Mucosa of stomach (tissue), 1 donor: Measurements from ENCODE around the gene SOX13.
A peak's percentile ranks its signal among the peaks of the same experiment; 100 is the strongest.
"Not testable (repeated sequence)": the region's sequence is repeated elsewhere in the genome, so short reads cannot be mapped to it uniquely, and the experiment has no call there.

Source experiments
- H3K27me3 ChIP-seq: one replicate; pipeline ENCODE4 v1.7.0; 2013; ENCODE audit warnings: mild to moderate bottlenecking, low read length; ENCODE audit not compliant: control insufficient read depth, insufficient read depth
- H3K36me3 ChIP-seq: one replicate; pipeline ENCODE4 v1.7.0; 2013; ENCODE audit warnings: low read length; ENCODE audit not compliant: control insufficient read depth, insufficient read depth
- H3K4me1 ChIP-seq: one replicate; pipeline ENCODE4 v1.7.0; 2013; ENCODE audit warnings: mild to moderate bottlenecking, low read length; ENCODE audit not compliant: control insufficient read depth, insufficient read depth
- H3K4me3 ChIP-seq: one replicate; pipeline ENCODE4 v1.7.0; 2013; ENCODE audit warnings: low read length
- H3K9ac ChIP-seq: one replicate; pipeline ENCODE4 v1.7.0; 2013; ENCODE audit warnings: mild to moderate bottlenecking, low read length, moderate library complexity
- H3K9me3 ChIP-seq: one replicate; pipeline ENCODE4 v1.7.0; 2013; ENCODE audit warnings: mild to moderate bottlenecking, low read length, moderate library complexity; ENCODE audit not compliant: control insufficient read depth
- donor health status: Pancreatic carcinoma.

Gene SOX13

DNA sequence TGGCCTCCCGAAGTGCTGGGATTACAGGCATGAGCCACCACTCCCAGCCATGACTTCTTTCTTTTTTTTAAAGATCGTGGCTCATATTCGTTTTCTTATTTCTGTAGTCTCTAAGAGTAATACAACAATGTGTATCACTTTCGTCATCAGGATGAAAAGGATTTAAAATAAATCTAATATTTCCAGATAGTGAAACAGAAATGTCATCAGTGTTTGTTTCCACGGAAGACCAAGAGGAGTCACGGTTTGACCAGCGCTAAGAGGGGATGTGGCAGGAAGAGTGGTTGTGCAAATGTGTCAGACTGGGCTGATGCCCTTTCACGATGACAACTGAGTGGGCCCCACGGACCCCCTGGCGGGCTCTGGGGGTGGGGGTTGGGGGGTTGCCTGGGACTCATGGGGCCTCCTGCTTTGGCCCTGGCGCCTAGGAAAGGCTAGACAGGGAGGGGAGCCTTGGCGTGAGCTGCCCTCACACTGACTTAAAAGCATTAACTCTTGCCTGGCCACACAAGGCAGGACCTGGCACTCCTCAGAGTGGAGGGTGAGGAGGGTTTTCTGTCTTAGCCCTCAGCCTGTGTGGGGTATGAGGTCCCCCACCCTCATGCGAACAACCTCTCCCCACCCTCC lies 8.4 kb downstream of the SOX13 start:
- H3K36me3 ChIP-seq, result no peaks in the 10 kb centered on the region
- no peaks in the 10 kb centered on the region for H3K27me3 ChIP-seq
- H3K4me3 ChIP-seq, result no peak overlapping the region
- H3K9ac ChIP-seq, result peak overlapping the region; percentile 22
- peaks cover 70% of the 10 kb centered on the region for H3K4me1 ChIP-seq
- no peaks in the 10 kb centered on the region for H3K9me3 ChIP-seq

DNA sequence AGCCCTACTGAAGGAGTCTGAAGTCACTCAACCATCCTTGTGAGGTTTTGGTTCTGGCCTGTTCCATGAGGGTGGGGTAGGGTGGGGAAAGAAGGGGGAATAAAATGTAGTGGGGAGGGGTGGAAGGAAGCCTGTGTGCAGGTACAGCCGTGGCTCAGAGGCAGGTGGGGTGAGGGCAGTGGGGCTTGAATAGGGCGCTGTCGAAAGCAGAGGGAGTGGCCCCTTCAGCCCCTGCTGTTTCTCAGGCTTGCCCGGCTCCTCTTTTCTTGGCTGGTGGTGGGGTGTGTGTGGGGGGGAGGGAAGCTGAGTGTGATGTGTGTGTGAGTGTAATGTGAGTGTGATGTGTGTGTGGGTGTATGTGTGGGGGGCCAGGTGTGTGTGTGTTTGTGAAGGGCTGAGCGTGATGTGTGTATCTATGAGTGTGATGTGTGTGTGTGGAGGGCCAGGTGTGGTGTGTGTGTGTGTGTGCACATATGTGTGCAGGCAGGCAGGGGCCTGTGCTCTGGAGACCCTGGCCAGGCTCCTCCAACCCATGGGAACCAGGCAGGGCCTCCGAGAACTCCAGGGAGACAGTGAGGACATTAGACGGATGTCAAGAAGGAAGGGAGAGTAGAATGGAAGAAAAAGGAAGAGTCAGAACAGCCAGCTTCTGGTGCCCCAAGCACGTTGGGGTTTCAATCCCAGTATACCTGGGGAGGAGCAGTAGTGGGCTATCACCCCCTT lies 9.0 kb downstream of the SOX13 start:
- Histone ChIP-seq H3K36me3 (no peaks in the 10 kb centered on the region), H3K4me3 (no peak overlapping the region), H3K27me3 (no peaks in the 10 kb centered on the region), H3K9me3 (no peaks in the 10 kb centered on the region), H3K4me1 (peaks cover 70% of the 10 kb centered on the region), H3K9ac (no peak overlapping the region)

DNA sequence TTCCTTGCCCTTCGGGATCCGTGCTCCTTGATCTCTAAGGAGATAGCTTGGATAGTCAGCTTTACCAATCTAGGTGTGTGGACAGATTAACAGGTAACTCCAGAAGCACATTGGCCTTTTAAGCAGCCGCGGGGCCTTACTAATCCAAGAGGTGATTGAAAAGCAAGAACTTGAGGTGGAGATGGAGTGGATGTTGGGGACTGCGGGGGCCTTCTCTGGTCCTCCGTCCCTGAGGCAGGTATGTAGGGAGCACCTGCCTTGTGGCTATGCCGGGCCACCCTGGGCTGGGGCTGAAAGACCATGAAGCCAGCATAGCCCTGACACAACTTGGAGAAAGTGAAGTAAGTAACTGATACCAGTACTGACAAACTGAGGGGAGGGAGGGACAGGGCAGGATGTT lies 10.6 kb downstream of the SOX13 start:
- peaks cover 72% of the 10 kb centered on the region for H3K4me1 ChIP-seq
- no peaks in the 10 kb centered on the region for H3K9me3 ChIP-seq
- peak overlapping the region; percentile 58 for H3K9ac ChIP-seq

DNA sequence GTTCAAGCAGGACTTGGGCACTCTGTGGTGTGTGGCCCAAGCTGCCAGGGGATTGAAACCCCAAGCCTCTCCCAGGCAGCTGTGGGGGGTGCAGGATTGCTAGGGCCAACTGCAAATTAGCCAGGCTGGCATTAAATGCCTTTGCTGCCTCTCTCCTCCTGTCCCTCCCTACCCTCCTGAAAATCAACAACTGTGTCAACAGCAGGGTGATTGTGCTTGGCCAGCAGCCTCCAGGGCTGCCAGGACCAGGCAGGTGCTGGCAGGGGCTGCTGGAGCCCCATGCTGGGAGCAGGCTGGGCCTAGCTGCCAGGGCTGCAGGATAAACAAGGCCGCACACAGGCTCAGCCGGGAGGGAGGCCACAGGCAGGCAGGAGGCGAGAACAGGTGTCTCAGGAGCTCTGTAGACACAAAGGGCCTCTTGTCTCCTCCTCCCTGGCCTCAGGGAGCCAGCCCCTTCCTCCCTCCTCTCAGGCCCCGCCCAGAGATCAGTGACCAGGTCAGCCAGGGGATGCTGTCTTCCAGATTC lies 11.4 kb downstream of the SOX13 start:
- H3K4me3 ChIP-seq, result no peak overlapping the region
- H3K4me1 ChIP-seq, result peaks cover 73% of the 10 kb centered on the region
- H3K9me3 ChIP-seq, result no peaks in the 10 kb centered on the region
- H3K9ac ChIP-seq, result peak overlapping the region; percentile 58
- no peaks in the 10 kb centered on the region for H3K36me3 ChIP-seq
- no peaks in the 10 kb centered on the region for H3K27me3 ChIP-seq

More for the DNA sequence above, 10.6 kb downstream of the SOX13 start:
- H3K27me3 ChIP-seq, result no peaks in the 10 kb centered on the region
- no peaks in the 10 kb centered on the region for H3K36me3 ChIP-seq
- H3K4me3 ChIP-seq, result no peak overlapping the region

DNA sequence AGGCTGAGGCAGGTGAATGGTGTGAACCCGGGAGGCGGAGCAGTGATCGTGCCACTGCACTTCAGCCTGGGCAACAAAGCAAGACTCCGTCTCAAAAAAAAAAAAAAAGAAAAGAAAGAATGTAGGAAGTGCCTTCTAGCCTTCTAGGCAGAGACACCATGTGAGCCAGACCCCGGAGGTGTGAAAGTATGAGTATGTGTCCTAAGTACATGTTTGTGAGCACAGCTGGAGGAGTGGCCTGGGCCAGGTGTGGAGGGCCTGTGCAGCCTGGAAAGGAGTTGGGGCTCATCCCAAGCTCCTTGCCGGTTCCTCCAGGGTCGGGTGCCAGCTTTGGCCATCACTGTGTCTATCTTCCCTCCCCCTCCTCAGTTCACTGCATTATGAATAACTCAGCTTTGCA lies 13.0 kb downstream of the SOX13 start:
- Histone ChIP-seq H3K36me3 (no peaks in the 10 kb centered on the region), H3K9ac (no peak overlapping the region), H3K9me3 (no peaks in the 10 kb centered on the region), H3K27me3 (no peaks in the 10 kb centered on the region), H3K4me3 (no peak overlapping the region), H3K4me1 (peaks cover 67% of the 10 kb centered on the region)

DNA sequence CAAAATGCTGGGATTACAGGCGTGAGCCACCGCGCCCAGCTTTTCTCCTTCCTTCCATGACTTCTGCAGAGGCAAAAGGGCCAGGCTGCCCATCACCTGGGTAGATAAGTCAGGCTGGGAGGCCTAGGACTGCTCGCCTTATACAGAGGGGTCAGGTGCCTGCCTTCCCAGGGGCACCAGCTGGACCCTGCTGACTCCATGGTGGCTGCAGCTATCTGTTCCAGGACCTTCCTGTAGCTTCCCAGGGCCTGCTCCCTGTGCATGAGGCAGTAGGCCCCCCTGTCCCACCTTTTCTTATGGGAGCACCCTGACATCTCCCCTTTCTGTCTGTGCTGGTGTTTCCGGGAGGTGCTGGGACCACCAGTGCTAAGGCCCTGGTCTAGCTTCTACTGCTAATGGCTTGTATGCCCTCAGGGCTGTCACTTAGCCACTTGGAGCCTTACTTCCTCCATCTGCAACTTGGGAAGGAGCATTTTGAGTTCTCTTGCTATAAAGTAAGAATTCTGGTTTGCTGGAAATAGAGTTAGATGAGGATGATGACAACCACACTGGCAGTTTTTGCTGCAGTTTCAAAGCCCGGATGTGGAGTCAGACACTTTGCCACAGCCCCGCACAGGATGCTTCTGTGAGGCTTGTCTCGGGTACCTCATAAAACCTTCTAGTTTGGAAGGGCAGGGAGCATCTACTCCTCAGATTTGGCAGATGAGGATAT lies 14.4 kb downstream of the SOX13 start:
- Histone ChIP-seq H3K27me3 (no peaks in the 10 kb centered on the region), H3K9me3 (no peaks in the 10 kb centered on the region), H3K36me3 (no peaks in the 10 kb centered on the region), H3K9ac (no peak overlapping the region), H3K4me3 (no peak overlapping the region), H3K4me1 (peaks cover 64% of the 10 kb centered on the region)

DNA sequence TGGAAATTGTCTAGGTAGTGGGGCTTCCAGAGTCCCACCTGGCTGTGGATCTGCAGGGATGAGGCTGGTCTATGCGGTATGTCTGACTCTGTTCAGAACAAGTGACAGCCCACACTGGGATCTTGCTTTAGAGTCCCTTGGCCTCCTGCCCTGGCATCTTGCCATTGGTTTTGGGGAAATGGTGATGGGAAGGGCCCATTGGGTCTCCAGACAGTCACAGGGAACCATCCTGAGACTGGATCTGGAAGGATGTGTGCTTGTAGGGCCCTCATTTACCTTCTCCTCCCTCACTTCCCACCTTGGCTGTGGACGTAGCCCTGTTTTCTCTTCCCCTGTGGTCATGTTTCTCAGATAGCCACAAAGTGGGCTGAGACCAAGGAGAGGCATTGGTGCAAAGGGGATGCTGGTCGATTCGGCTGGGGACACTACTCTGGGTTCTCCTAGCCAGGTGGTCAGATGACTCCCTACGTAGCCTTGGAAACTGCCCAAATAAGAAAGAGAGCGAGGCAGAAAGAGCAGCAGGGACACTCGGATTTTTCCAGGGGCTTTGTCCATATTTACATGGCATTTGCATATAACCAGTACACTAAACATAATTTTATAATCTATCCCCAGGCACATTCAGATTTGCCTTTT lies 15.1 kb downstream of the SOX13 start:
- Histone ChIP-seq H3K9ac (peak overlapping the region; percentile 14), H3K36me3 (no peaks in the 10 kb centered on the region), H3K4me1 (peaks cover 66% of the 10 kb centered on the region), H3K4me3 (no peak overlapping the region), H3K9me3 (no peaks in the 10 kb centered on the region), H3K27me3 (no peaks in the 10 kb centered on the region)

DNA sequence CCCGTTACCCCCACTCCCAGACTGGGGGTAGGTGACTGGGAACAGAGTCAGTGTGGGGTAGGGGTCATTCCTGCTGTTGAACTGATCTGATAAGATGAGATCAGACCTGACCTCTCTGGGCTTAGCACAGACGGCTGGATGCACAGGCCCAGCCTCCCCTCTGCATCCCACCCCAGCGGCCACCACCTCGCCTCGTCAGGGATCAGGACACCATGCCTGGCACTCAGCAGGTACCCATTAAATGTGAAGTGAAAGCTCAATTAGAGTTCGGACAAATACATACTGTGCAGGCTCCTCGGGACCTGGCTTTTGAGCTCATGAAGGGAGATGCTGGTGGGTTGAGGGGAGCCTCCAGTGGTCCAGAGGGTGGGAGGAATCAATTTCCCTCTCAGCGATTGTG lies 15.7 kb downstream of the SOX13 start:
- Histone ChIP-seq H3K36me3 (no peaks in the 10 kb centered on the region), H3K4me3 (no peak overlapping the region), H3K4me1 (peaks cover 67% of the 10 kb centered on the region), H3K27me3 (no peaks in the 10 kb centered on the region), H3K9ac (peak overlapping the region; percentile 14), H3K9me3 (no peaks in the 10 kb centered on the region)

DNA sequence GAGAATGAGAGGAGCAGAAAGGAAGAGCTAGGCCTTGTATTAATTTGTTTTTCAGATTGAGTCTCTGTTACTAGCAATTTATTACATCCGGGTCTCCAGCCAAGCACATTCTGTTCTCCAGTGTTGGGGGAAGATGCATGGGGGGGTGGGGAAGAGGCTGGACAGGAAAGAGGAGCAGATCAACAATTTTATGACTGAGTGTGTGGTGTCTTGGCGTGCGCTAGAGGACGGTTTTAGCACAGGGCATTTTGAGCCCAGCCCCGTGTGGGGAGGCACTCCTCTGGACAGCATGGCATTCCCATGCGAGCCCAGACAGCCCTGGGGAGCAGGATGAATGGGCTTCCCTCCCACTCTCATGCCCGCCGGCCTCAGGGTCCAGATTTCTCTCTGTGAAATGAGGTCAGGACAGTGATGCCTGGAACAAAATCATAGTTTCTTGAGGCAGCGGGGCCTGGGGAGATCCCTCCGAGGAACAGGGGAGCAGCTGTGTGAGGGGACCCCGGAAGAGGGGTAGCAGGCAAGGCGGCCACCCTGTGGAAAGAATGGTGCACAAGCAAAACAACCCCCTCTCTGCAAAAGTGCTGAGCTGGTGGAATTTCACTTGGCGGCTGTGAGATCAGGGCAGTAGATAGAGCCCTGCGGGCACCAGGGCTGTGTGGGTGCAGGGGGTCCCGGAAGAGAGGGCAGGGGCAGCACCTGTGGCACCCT lies 16.3 kb downstream of the SOX13 start:
- Histone ChIP-seq H3K27me3 (no peaks in the 10 kb centered on the region), H3K9me3 (no peaks in the 10 kb centered on the region), H3K4me1 (peaks cover 65% of the 10 kb centered on the region), H3K36me3 (no peaks in the 10 kb centered on the region), H3K4me3 (no peak overlapping the region), H3K9ac (peak overlapping the region; percentile 14)

DNA sequence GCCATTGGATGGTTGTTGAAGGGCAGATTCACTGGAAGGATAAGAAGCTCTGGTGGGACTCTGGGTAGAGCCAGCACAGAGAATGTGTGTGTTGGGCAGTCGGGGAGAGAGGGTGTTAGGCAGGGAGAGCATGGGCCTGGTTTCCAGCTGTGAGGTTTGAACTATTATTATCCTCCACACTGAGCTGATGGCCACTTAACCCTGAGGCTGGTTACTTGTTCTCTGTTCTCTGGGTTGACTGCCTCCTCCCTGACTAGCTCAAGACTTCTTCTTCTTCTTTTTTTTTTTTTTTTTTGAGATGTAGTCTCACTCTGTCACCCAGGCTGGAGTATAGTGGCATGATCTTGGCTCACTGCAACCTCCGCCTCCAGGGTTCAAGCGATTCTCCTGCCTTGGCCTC lies 17.2 kb downstream of the SOX13 start:
- not testable (repeated sequence) for H3K9me3 ChIP-seq, H3K4me3 ChIP-seq, H3K36me3 ChIP-seq, H3K9ac ChIP-seq, H3K27me3 ChIP-seq
- H3K4me1 ChIP-seq, result peaks cover 56% of the 10 kb centered on the region

DNA sequence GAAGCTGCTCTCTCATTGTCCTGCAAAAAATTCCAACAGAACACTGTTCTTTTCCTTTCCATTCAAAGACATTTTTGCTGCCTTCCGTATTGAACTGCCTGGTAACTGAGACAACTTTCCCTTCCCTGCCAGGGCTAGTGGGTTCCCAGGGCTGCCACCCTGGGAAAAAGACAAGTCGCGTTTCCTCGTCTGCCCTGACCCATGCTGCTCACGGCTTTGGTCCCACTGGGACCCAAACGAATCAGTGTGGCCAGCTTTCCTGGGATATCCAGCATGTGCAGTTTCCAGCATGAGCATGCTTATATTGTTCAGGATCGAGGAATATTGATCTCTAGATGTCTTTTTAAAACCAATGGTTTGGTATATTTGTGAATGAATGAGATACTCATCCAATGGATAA lies 18.2 kb downstream of the SOX13 start:
- no peaks in the 10 kb centered on the region for H3K27me3 ChIP-seq
- H3K4me1 ChIP-seq, result peaks cover 53% of the 10 kb centered on the region
- no peak overlapping the region for H3K9ac ChIP-seq
- no peak overlapping the region for H3K4me3 ChIP-seq
- H3K9me3 ChIP-seq, result no peaks in the 10 kb centered on the region
- no peaks in the 10 kb centered on the region for H3K36me3 ChIP-seq
